H9 (cell line): ENCODE measurements around the gene AKIP1. TPM values are rescaled to one million over a fixed set of nuclear protein-coding genes. Genes with fewer than 3 reads are reported as not detected.

ENCODE experiments used
- DNase-seq: peaks from one replicate; pipeline ENCODE4 v3.0.0-alpha.2; 2017
- H2AFZ ChIP-seq: one replicate; pipeline ENCODE4 v1.6.1; 2013; ENCODE audit warnings: mild to moderate bottlenecking, low read length, control low read depth, moderate library complexity
- H2AK5ac ChIP-seq: 2 replicates; pipeline ENCODE4 v1.6.1; 2013; ENCODE audit warnings: low read length, control low read depth, mixed read lengths; ENCODE audit not compliant: insufficient read length
- H2BK120ac ChIP-seq: one replicate; pipeline ENCODE4 v1.6.1; 2013; ENCODE audit warnings: low read depth, mild to moderate bottlenecking, low read length, control low read depth, inconsistent platforms; ENCODE audit not compliant: poor library complexity, severe bottlenecking
- H2BK12ac ChIP-seq: 2 replicates; pipeline ENCODE4 v1.6.1; 2013; ENCODE audit warnings: low read length, control low read depth, mixed read lengths, low read depth; ENCODE audit not compliant: insufficient read length
- H2BK15ac ChIP-seq: 2 replicates; pipeline ENCODE4 v1.6.1; 2013; ENCODE audit warnings: low read depth, low read length, control low read depth
- H2BK20ac ChIP-seq: one replicate; pipeline ENCODE4 v1.6.1; 2013; ENCODE audit warnings: low read depth, mild to moderate bottlenecking, low read length, control low read depth, inconsistent platforms; ENCODE audit not compliant: poor library complexity, severe bottlenecking
- H2BK5ac ChIP-seq: 2 replicates; pipeline ENCODE4 v1.6.1; 2013; ENCODE audit warnings: low read length, control low read depth, mixed read lengths; ENCODE audit not compliant: insufficient read length
- H3K14ac ChIP-seq: 2 replicates; pipeline ENCODE4 v1.6.1; 2013; ENCODE audit warnings: low read length, control low read depth; ENCODE audit not compliant: insufficient read depth
- H3K18ac ChIP-seq: 2 replicates; pipeline ENCODE4 v1.6.1; 2013; ENCODE audit warnings: low read depth, mild to moderate bottlenecking, mixed read lengths, low read length, control low read depth; ENCODE audit not compliant: insufficient read length
- H3K23ac ChIP-seq: 2 replicates; pipeline ENCODE4 v1.6.1; 2013; ENCODE audit warnings: low read length, control low read depth, mixed read lengths, low read depth; ENCODE audit not compliant: insufficient read length
- H3K23me2 ChIP-seq: 2 replicates; pipeline ENCODE4 v1.6.1; 2013; ENCODE audit warnings: low read depth, mild to moderate bottlenecking, mixed read lengths, low read length, control low read depth; ENCODE audit not compliant: insufficient read length, poor library complexity, severe bottlenecking
- H3K27ac ChIP-seq: 2 replicates; pipeline ENCODE4 v1.5.1; 2013; ENCODE audit warnings: low read length, control low read depth, mixed read lengths, low read depth; ENCODE audit not compliant: insufficient read length
- H3K27me3 ChIP-seq: 2 replicates; pipeline ENCODE4 v1.6.1; 2013; ENCODE audit warnings: low read length, control low read depth, inconsistent platforms; ENCODE audit not compliant: insufficient read depth
- H3K4ac ChIP-seq: 2 replicates; pipeline ENCODE4 v1.6.1; 2013; ENCODE audit warnings: low read depth, mild to moderate bottlenecking, control low read depth, inconsistent platforms, low read length, moderate library complexity
- H3K4me1 ChIP-seq: 2 replicates; pipeline ENCODE4 v1.6.1; 2013; ENCODE audit warnings: low read length, control low read depth, inconsistent platforms; ENCODE audit not compliant: insufficient read depth
- H3K4me2 ChIP-seq: 2 replicates; pipeline ENCODE4 v1.6.1; 2013; ENCODE audit warnings: low read length, control low read depth, mixed read lengths; ENCODE audit not compliant: insufficient read length, insufficient read depth
- H3K56ac ChIP-seq: 2 replicates; pipeline ENCODE4 v1.6.1; 2013; ENCODE audit warnings: low read depth, mild to moderate bottlenecking, mixed read lengths, low read length, control low read depth; ENCODE audit not compliant: insufficient read length
- H3K79me1 ChIP-seq: 2 replicates; pipeline ENCODE4 v1.6.1; 2013; ENCODE audit warnings: low read depth, mild to moderate bottlenecking, moderate library complexity, low read length, control low read depth, inconsistent platforms; ENCODE audit not compliant: insufficient read depth, poor library complexity, severe bottlenecking
- H3K79me2 ChIP-seq: 2 replicates; pipeline ENCODE4 v1.6.1; 2013; ENCODE audit warnings: low read length, control low read depth, inconsistent platforms; ENCODE audit not compliant: insufficient read depth
- H3K9ac ChIP-seq: 2 replicates; pipeline ENCODE4 v1.6.1; 2013; ENCODE audit warnings: low read length, control low read depth, mixed read lengths; ENCODE audit not compliant: insufficient read length; ENCODE audit errors: extremely low read depth
- H3K9me3 ChIP-seq: one replicate; pipeline ENCODE4 v1.6.1; 2013; ENCODE audit warnings: low read depth, low read length, inconsistent platforms; ENCODE audit not compliant: control insufficient read depth
- H3T11ph ChIP-seq: one replicate; pipeline ENCODE4 v1.6.1; 2013; ENCODE audit warnings: mild to moderate bottlenecking, low read length, control low read depth, inconsistent platforms
- H4K20me1 ChIP-seq: one replicate; pipeline ENCODE4 v1.6.1; 2013; ENCODE audit not compliant: control insufficient read depth, insufficient read length, insufficient read depth
- H4K5ac ChIP-seq: 2 replicates; pipeline ENCODE4 v1.6.1; 2013; ENCODE audit warnings: low read depth, mild to moderate bottlenecking, mixed read lengths, low read length, control low read depth; ENCODE audit not compliant: insufficient read length
- H4K8ac ChIP-seq: replicated peaks from 2 replicates; pipeline ENCODE4 v1.6.1; 2013; ENCODE audit warnings: low read length, control low read depth, mixed read lengths, low read depth; ENCODE audit not compliant: insufficient read length
- H4K91ac ChIP-seq: 2 replicates; pipeline ENCODE4 v1.6.1; 2013; ENCODE audit warnings: low read depth, mild to moderate bottlenecking, moderate library complexity, mixed read lengths, low read length, control low read depth; ENCODE audit not compliant: insufficient read length
- H3K27ac Mint-ChIP-seq, 3 experiments: 2 replicates in 2 of 3; 3 replicates in 1 of 3; pipeline ENCODE4 v1.8.0; 2020 to 2021; ENCODE audit warnings: mixed read lengths in 3 of 3, mild to moderate bottlenecking in 1 of 3, moderate library complexity in 1 of 3
- H3K27me3 Mint-ChIP-seq: 2 replicates; pipeline ENCODE4 v1.8.0; 2021; ENCODE audit warnings: low read depth, mild to moderate bottlenecking, moderate library complexity, mixed read lengths
- H3K36me3 Mint-ChIP-seq, 3 experiments: 2 replicates in 2 of 3; 3 replicates in 1 of 3; pipeline ENCODE4 v1.8.0; 2020 to 2021; ENCODE audit warnings: low read depth in 3 of 3, mixed read lengths in 3 of 3; ENCODE audit not compliant: insufficient read depth in 1 of 3
- H3K4me1 Mint-ChIP-seq, 2 experiments: 2 replicates each; pipeline ENCODE4 v1.8.0; 2020; ENCODE audit warnings: mixed read lengths in 2 of 2
- H3K4me3 Mint-ChIP-seq, 2 experiments: 2 replicates in 1 of 2; 3 replicates in 1 of 2; pipeline ENCODE4 v1.8.0; 2020 to 2021; ENCODE audit warnings: mild to moderate bottlenecking in 2 of 2, mixed read lengths in 2 of 2, moderate library complexity in 1 of 2
- H3K9me3 Mint-ChIP-seq, 2 experiments: 2 replicates in 1 of 2; 3 replicates in 1 of 2; pipeline ENCODE4 v1.8.0; 2020; ENCODE audit warnings: mild to moderate bottlenecking in 2 of 2, mixed read lengths in 2 of 2, moderate library complexity in 1 of 2
- WGBS: extraction: QIAGEN DNeasy Blood & Tissue Kit; methylation state at CpG from one replicate; pipeline ENCODE4 v1.1.7; 2013; ENCODE audit warnings: missing lambda C conversion rate, low lambda C conversion rate, mixed read lengths; ENCODE audit not compliant: insufficient read length; ENCODE audit errors: extremely low coverage; 5-methylcytosine and 5-hydroxymethylcytosine counted together
- total RNA-seq: library from RNA; stranded (reverse); gene quantifications from 2 replicates; pipeline ENCODE4 v1.2.1, GENCODE V29; 2021
- TF ChIP-seq, protein P1 (sequence below): fragments of 200-600 bp; sonication (generic); conservative IDR thresholded peaks from 3 replicates; pipeline ENCODE4 v1.8.0; 2021; ENCODE audit warnings: antibody characterized with exemption, mild to moderate bottlenecking

Gene AKIP1
- total RNA-seq, 1 experiment from 2014 or later: 21.0 TPM

DNA sequence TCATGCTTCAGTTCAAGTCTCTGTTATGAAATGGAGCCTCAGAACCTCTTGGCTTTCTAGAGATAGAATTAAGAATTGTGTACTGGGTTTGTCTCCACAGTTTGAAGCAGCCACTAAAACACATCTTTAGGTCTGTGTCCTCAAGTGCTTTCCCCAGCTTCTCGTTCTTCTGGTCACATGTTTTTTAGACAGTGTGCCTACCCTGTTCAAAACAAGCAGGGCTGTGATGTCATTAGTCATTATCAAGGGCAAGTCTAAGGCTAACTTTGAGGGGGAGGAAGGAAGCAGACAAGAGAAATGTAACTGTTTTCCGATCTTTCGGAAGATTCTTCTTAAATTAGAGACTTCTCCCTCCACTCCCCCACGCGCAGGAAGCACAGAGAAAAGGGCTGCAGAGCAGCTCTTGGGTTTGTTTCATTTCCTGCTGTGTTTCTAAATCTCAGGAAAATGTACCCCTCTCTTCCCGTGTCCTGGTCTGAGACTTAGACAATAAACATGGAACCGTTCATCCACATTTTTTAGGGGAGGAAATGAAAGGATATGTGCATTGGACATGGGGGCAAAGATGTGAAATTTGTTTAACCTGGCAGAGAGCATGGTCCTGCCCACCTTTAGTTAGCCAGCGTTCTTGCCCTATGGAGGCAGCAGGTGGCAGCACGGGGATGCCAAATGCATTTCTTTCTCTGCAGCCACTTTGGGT lies 3.1 kb downstream of the AKIP1 start:
- no peak overlapping the region for H3K56ac ChIP-seq
- peaks cover 31 to 33% of the 10 kb centered on the region in 2 experiments for H3K4me1 Mint-ChIP-seq
- no CpG with 5 or more reads among the region's 9 CpGs for WGBS

More for the DNA sequence above, 3.1 kb downstream of the AKIP1 start:
- no peaks in the 10 kb centered on the region; the same call in 1 of the 2 replicates for H3K79me2 ChIP-seq
- H2BK120ac ChIP-seq: no peak overlapping the region
- H3K36me3 Mint-ChIP-seq: peaks cover 22 to 44% (median 39%) of the 10 kb centered on the region in 3 experiments
- H4K8ac ChIP-seq: no peak overlapping the region
- no peak overlapping the region for H3K4ac ChIP-seq
- no peaks in the 10 kb centered on the region for H4K20me1 ChIP-seq
- H3K4me2 ChIP-seq: no peak overlapping the region
- no peak overlapping the region for H4K5ac ChIP-seq
- no peak overlapping the region for H3K23ac ChIP-seq
- no peaks in the 10 kb centered on the region; the same call in 1 of the 2 replicates for H3K27me3 ChIP-seq
- peaks cover 8% of the 10 kb centered on the region; the same call in 1 of the 2 replicates for H3K4me1 ChIP-seq
- H2BK5ac ChIP-seq: no peak overlapping the region
- no peak overlapping the region; a peak in 1 of 7 replicates for H3K27ac Mint-ChIP-seq
- no peaks in the 10 kb centered on the region for H3K79me1 ChIP-seq
- H3K27ac ChIP-seq: no peak overlapping the region
- no peak overlapping the region for H2BK12ac ChIP-seq
- H4K91ac ChIP-seq: no peak overlapping the region
- H3K14ac ChIP-seq: no peak overlapping the region
- no peaks in the 10 kb centered on the region for H3K9me3 Mint-ChIP-seq
- H2AK5ac ChIP-seq: no peak overlapping the region
- peaks cover 6% of the 10 kb centered on the region for H3K23me2 ChIP-seq
- no peak overlapping the region for H3T11ph ChIP-seq
- TF ChIP-seq, protein P1, sequence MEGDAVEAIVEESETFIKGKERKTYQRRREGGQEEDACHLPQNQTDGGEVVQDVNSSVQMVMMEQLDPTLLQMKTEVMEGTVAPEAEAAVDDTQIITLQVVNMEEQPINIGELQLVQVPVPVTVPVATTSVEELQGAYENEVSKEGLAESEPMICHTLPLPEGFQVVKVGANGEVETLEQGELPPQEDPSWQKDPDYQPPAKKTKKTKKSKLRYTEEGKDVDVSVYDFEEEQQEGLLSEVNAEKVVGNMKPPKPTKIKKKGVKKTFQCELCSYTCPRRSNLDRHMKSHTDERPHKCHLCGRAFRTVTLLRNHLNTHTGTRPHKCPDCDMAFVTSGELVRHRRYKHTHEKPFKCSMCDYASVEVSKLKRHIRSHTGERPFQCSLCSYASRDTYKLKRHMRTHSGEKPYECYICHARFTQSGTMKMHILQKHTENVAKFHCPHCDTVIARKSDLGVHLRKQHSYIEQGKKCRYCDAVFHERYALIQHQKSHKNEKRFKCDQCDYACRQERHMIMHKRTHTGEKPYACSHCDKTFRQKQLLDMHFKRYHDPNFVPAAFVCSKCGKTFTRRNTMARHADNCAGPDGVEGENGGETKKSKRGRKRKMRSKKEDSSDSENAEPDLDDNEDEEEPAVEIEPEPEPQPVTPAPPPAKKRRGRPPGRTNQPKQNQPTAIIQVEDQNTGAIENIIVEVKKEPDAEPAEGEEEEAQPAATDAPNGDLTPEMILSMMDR: peak; percentile 81
- H3K9ac ChIP-seq: no peak overlapping the region
- H2AFZ ChIP-seq: no peak overlapping the region
- no peak overlapping the region for H2BK20ac ChIP-seq
- no peak overlapping the region for H3K18ac ChIP-seq
- peaks cover 11% of the 10 kb centered on the region for H3K27me3 Mint-ChIP-seq
- no peak overlapping the region for H2BK15ac ChIP-seq
- no peaks in the 10 kb centered on the region for H3K9me3 ChIP-seq
- H3K4me3 Mint-ChIP-seq: peak overlapping the region in 1 of 2 experiments; percentile 41; a peak in 2 of 5 replicates
- peak; percentile 61 for DNase-seq
